Left lung (tissue), 10 donors: ENCODE data around the gene ACOT7. TPM values are rescaled to one million over a fixed set of nuclear protein-coding genes. Genes with fewer than 3 reads are reported as not detected.
A peak's percentile ranks its signal among the peaks of the same experiment; 100 is the strongest.

Experiments
- ATAC-seq: fragments of 200-7000 bp; cut with Tn5 transposase; one replicate; pipeline ENCODE4 v1.9.1; 2020; ENCODE audit warnings: moderate library complexity
- DNase-seq, 4 donors: peaks; one replicate each; pipeline ENCODE4 v3.0.0-alpha.2; 2013 to 2020
- H3K27ac ChIP-seq, 2 donors: fragments of 200-600 bp; sonication (generic) in 1 of 2; one replicate each; pipeline versions ENCODE4 v1.5.0 to v1.8.0; 2020 to 2021
- H3K27me3 ChIP-seq, 2 donors: fragments of 200-600 bp; sonication (generic) in 1 of 2; one replicate each; pipeline versions ENCODE4 v1.5.0 to v1.8.0; 2020 to 2021
- H3K36me3 ChIP-seq, 2 donors: fragments of 200-600 bp; sonication (generic) in 1 of 2; one replicate each; pipeline versions ENCODE4 v1.5.0 to v1.8.0; 2020 to 2021
- H3K4me1 ChIP-seq, 2 donors: fragments of 200-600 bp; one replicate each; pipeline ENCODE4 v1.8.0; 2021
- H3K4me3 ChIP-seq, 2 donors: fragments of 200-600 bp; sonication (generic) in 1 of 2; one replicate each; pipeline versions ENCODE4 v1.5.0 to v1.8.0; 2020 to 2021; ENCODE audit warnings: mild to moderate bottlenecking in 1 of 2
- H3K9me3 ChIP-seq, 2 donors: fragments of 200-600 bp; sonication (generic) in 1 of 2; one replicate each; pipeline versions ENCODE4 v1.5.0 to v1.8.0; 2020 to 2021
- CTCF ChIP-seq, 2 donors: fragments of 200-600 bp; sonication (generic) in 1 of 2; IDR thresholded peaks; one replicate each; pipeline versions ENCODE4 v1.5.0 to v1.8.0; 2021; ENCODE audit warnings: antibody characterized with exemption in 2 of 2
- intact Hi-C, 2 donors: fragments of 100-400 bp; cut with DNase I; formaldehyde crosslinking; loops; one replicate each; pipeline versions ENCODE4 v1.11.2 to v1.14.2; 2022
- polyA plus RNA-seq, 6 donors: library from polyadenylated mRNA; unstranded; fragments of 120-200 nt; gene quantifications; one replicate each; pipeline ENCODE4 v1.2.1, GENCODE V29; 2013; ENCODE audit not compliant: insufficient read length in 6 of 6
- total RNA-seq, 2 donors: library from RNA; stranded (reverse); fragmentation: NEBNext Ultra II Directional; extraction: Animal tissue kit (Norgen Biotek cat#: 25700); gene quantifications; one replicate each; pipeline ENCODE4 v1.2.1, GENCODE V29; 2021
- donor health status: DM: no; HTN: yes; CAD: no.
- donor health status: DM: no; HTN: no; CAD: no.

ACOT7 gene
- total and polyA plus RNA-seq, 8 donors, result 13.1 to 30.1 (median 14.9) TPM

DNA sequence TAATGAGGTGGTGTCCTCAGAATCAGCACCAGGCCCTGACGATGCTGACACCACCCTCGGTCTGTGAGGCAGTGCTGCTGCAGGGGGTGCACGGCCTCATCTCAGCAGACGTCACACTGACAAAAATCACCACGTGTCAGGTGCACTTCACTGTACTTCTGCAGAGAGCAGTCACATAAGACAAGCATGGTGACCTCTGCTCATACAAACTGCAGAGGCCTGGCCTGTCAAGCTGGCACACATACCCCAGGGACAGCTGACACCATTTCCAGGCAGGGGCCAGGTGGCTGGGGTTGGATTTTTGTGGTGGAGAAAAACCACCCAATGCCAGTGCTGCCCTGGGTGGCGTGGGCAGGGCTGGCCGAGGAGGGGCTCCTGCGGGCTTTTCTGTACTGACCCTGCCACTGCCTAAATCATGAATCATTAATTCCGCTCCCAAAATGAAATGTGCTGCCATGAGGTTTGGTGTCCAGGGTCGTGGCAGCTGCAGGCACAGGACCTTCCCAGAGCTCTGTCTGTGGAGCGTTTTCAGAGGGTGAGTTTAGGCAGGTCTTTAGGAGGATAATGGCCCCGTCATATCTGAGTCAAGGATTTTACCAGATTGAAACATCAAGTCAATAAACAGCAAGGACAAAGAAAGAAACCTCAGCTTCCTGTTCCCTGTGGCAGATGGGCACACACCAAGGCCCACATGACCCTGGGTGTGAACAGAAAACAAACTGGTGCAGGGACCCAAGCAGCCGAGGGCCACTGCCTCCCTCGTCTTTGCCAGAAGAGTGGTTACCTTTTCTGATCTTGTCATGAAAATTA, 99.3 kb downstream of the ACOT7 start:
- no peak overlapping the region for H3K4me3 ChIP-seq
- H3K27me3 ChIP-seq, result no peaks in the 10 kb centered on the region
- H3K9me3 ChIP-seq, result no peaks in the 10 kb centered on the region
- peaks cover 0 to 9% of the 10 kb centered on the region in 2 donors for H3K36me3 ChIP-seq
- TF ChIP-seq CTCF (IDR thresholded peaks at IDR 0.05), result no peak
- no peaks in the 10 kb centered on the region for H3K4me1 ChIP-seq
- intact Hi-C loops, result no loop called here
- ATAC-seq (no peak), DNase-seq (peak in 1 of 4 donors; percentile 47)
- no peak overlapping the region for H3K27ac ChIP-seq

DNA sequence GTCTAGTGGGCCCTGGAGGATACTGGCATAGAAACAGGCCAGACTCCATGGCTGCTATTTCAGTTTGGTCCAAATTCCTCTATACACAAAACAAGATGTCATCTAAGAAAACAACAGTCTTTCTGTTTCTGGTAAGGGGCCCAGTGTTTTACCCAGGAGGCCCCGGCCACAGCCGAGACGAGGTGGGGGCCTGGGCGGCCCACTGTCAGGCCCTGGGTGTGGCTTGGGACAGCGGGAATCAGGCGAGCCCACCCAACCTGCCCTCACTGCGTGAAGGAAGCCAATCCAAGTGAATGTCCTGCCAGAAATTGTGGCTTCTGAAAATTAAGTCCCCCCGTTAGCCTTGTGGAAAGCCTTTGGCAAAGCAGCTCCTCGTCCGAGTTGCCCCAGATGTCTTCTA, 101.5 kb downstream of the ACOT7 start:
- peaks cover 0 to under 1% of the 10 kb centered on the region in 2 donors for H3K4me1 ChIP-seq
- peaks cover 0 to 9% of the 10 kb centered on the region in 2 donors for H3K36me3 ChIP-seq
- peak in 1 of 4 donors; percentile 42 for DNase-seq
- H3K4me3 ChIP-seq, result no peak overlapping the region
- intact Hi-C loops, result no loop called here
- no peaks in the 10 kb centered on the region for H3K27me3 ChIP-seq
- no peak for ATAC-seq
- no peak overlapping the region for H3K27ac ChIP-seq
- no peak for TF ChIP-seq CTCF (IDR thresholded peaks at IDR 0.05)
- H3K9me3 ChIP-seq, result no peaks in the 10 kb centered on the region

DNA sequence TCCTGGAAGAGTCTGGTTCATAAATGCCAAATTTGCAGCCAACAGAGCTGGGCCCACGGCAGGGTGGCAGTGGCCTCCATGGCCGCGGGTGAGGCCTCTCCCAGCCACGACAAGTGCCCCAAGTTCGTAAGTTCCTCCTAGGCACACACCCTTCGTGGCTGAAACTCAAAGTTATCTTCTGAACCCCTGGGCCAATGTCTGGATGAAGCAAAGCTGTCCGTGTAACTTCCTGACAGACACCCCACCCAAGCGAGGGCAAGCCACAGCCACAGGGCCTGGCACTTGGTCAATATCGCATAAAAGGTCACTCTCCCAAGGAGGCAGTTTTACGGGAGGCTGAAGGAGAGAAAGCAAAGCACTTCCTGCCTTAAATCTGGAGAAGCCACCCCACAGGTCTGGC, 104.9 kb downstream of the ACOT7 start:
- no peaks in the 10 kb centered on the region for H3K27me3 ChIP-seq
- H3K4me1 ChIP-seq, result peaks cover 0 to 3% of the 10 kb centered on the region in 2 donors
- ATAC-seq (no peak), DNase-seq (no peak)
- intact Hi-C loops, result no loop called here
- peaks cover 0 to 2% of the 10 kb centered on the region in 2 donors for H3K36me3 ChIP-seq
- H3K27ac ChIP-seq, result no peak overlapping the region
- H3K9me3 ChIP-seq, result no peaks in the 10 kb centered on the region
- no peak overlapping the region for H3K4me3 ChIP-seq
- TF ChIP-seq CTCF (IDR thresholded peaks at IDR 0.05), result no peak

DNA sequence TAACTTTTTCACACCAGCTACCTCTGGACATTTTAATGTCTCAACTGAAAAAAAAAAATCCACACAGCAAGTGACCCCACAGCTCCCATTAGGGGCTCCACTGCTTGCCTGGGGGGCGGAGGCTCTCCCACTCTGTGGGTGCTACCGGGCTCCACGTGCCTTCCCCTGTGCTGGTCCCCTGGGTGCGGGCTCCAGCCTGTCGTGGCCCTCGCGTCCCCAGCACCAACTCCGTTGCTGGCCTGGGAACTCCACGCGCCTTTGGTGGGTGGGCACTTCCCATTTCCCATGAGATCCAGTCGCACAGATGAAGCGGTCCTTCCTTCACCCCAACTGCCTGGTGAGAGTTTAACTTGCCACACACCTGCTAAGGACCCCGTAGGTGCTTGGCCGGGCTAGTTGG, 105.5 kb downstream of the ACOT7 start:
- no peak for TF ChIP-seq CTCF (IDR thresholded peaks at IDR 0.05)
- peak overlapping the region in 1 of 2 donors; percentile 53 for H3K27ac ChIP-seq
- H3K27me3 ChIP-seq, result no peaks in the 10 kb centered on the region
- ATAC-seq (no peak), DNase-seq (no peak)
- H3K9me3 ChIP-seq, result no peaks in the 10 kb centered on the region
- no peak overlapping the region for H3K4me3 ChIP-seq
- no peaks in the 10 kb centered on the region for H3K36me3 ChIP-seq
- intact Hi-C loops, result no loop called here
- peaks cover 0 to 3% of the 10 kb centered on the region in 2 donors for H3K4me1 ChIP-seq

DNA sequence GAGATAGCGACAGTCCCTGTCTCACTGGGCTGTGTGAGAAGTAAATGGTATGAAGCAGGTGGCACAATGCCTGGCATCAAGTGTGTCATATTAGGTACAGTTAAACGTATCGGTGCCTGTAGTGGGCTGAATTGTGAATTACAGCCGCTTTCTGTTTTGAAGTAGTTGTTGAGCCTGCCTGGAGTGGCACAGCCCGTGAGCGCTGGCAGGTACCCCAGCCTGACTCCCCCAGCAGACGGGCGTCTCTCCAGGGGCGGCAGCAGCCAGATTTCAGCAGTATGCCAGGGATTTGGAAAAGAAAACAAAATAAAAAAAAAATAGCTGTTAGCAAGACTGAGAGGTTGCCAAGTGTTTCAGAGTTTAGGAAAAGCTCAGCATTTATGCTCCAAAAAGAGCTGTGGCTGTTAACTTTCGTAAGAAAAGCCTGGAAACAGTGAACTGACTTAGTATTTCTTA, 106.1 kb downstream of the ACOT7 start:
- H3K4me3 ChIP-seq, result no peak overlapping the region
- TF ChIP-seq CTCF (IDR thresholded peaks at IDR 0.05), result no peak
- H3K27ac ChIP-seq, result peak overlapping the region in 1 of 2 donors; percentile 53
- no peaks in the 10 kb centered on the region for H3K9me3 ChIP-seq
- intact Hi-C loops, result no loop called here
- H3K36me3 ChIP-seq, result no peaks in the 10 kb centered on the region
- DNase-seq, result peak in 2 of 4 donors; percentile 59 to 80
- ATAC-seq, result peak; percentile 87
- no peaks in the 10 kb centered on the region for H3K27me3 ChIP-seq
- peaks cover 0 to 3% of the 10 kb centered on the region in 2 donors for H3K4me1 ChIP-seq
